GM23338 (cell line): ENCODE measurements around the gene PAMR1. TPM values are rescaled to one million over a fixed set of nuclear protein-coding genes. Genes with fewer than 3 reads are reported as not detected.

Experiments
- ATAC-seq: fragments of 200-7000 bp; cut with Tn5 transposase; 3 replicates; pipeline ENCODE4 v1.9.1; 2020
- DNase-seq: peaks from one replicate; pipeline ENCODE4 v3.0.0-alpha.2; 2015; ENCODE audit warnings: low spot score
- H2AFZ ChIP-seq: fragments of 200-600 bp; sonication (generic); 2 replicates; pipeline ENCODE4 v1.8.0; 2016; ENCODE audit warnings: antibody characterized with exemption, mild to moderate bottlenecking, moderate library complexity
- H3F3A ChIP-seq: fragments of 200-600 bp; sonication (generic); replicated peaks from 2 replicates; pipeline ENCODE4 v1.8.0; 2017; ENCODE audit warnings: antibody characterized with exemption, mixed run types, low read depth
- H3K27ac ChIP-seq: fragments of 200-600 bp; sonication (generic); 2 replicates; pipeline ENCODE4 v1.6.1; 2016; ENCODE audit warnings: low read depth
- H3K27me3 ChIP-seq: fragments of 200-600 bp; sonication (generic); 2 replicates; pipeline ENCODE4 v1.8.0; 2016; ENCODE audit warnings: mild to moderate bottlenecking, mixed run types, moderate library complexity; ENCODE audit not compliant: insufficient read depth
- H3K36me3 ChIP-seq: fragments of 200-600 bp; sonication (generic); 2 replicates; pipeline ENCODE4 v1.8.0; 2016; ENCODE audit warnings: mild to moderate bottlenecking; ENCODE audit not compliant: insufficient read depth
- H3K4me1 ChIP-seq: fragments of 200-600 bp; sonication (generic); 2 replicates; pipeline ENCODE4 v1.8.0; 2016; ENCODE audit warnings: mild to moderate bottlenecking, moderate library complexity; ENCODE audit not compliant: insufficient read depth
- H3K4me2 ChIP-seq: fragments of 200-600 bp; sonication (generic); 2 replicates; pipeline ENCODE4 v1.7.1; 2017; ENCODE audit warnings: mixed run types
- H3K4me3 ChIP-seq: fragments of 200-600 bp; sonication (generic); 2 replicates; pipeline ENCODE4 v1.6.1; 2016; ENCODE audit warnings: mixed run types
- H3K79me2 ChIP-seq: fragments of 200-600 bp; sonication (generic); replicated peaks from 2 replicates; pipeline ENCODE4 v1.8.0; 2017; ENCODE audit warnings: mild to moderate bottlenecking; ENCODE audit not compliant: insufficient read depth
- H3K9me2 ChIP-seq: fragments of 200-600 bp; sonication (generic); 2 replicates; pipeline ENCODE4 v1.8.0; 2017; ENCODE audit not compliant: insufficient read depth
- H4K20me1 ChIP-seq: fragments of 200-600 bp; sonication (generic); replicated peaks from 2 replicates; pipeline ENCODE4 v1.8.0; 2017; ENCODE audit warnings: mild to moderate bottlenecking; ENCODE audit not compliant: insufficient read depth
- H3K27ac Mint-ChIP-seq: 2 replicates; pipeline ENCODE4 v1.8.0; 2020; ENCODE audit warnings: inconsistent platforms, mild to moderate bottlenecking, moderate library complexity, mixed read lengths
- H3K27me3 Mint-ChIP-seq: 3 replicates; pipeline ENCODE4 v1.8.0; 2022; ENCODE audit warnings: low read depth, mild to moderate bottlenecking, moderate library complexity, mixed read lengths, inconsistent platforms; ENCODE audit not compliant: insufficient read depth, poor library complexity
- H3K36me3 Mint-ChIP-seq: 3 replicates; pipeline ENCODE4 v1.8.0; 2021; ENCODE audit warnings: low read depth, mild to moderate bottlenecking, inconsistent platforms, moderate library complexity, mixed read lengths
- H3K4me1 Mint-ChIP-seq: 3 replicates; pipeline ENCODE4 v1.8.0; 2020; ENCODE audit warnings: mild to moderate bottlenecking, inconsistent platforms, mixed read lengths
- H3K4me3 Mint-ChIP-seq: 3 replicates; pipeline ENCODE4 v1.8.0; 2021; ENCODE audit warnings: moderate library complexity, mild to moderate bottlenecking, inconsistent platforms, mixed read lengths
- H3K9me3 Mint-ChIP-seq: 3 replicates; pipeline ENCODE4 v1.8.0; 2020; ENCODE audit warnings: moderate library complexity, mild to moderate bottlenecking, inconsistent platforms, mixed read lengths
- CREB1 ChIP-seq: fragments of 250-450 bp; sonication (Bioruptor Pico); IDR thresholded peaks from 2 replicates; pipeline ENCODE4 v1.5.0; 2020; ENCODE audit warnings: low read depth, mild to moderate bottlenecking, moderate library complexity
- CTCF ChIP-seq, 2 experiments: fragments of 200-600 bp in 1 of 2; sonication (generic) in 1 of 2; conservative IDR thresholded peaks; 2 replicates each; pipeline versions ENCODE4 v1.5.1 to v1.6.1; 2016 to 2017; ENCODE audit warnings: antibody characterized with exemption in 2 of 2, low read depth in 2 of 2, mild to moderate bottlenecking in 2 of 2, moderate library complexity in 1 of 2
- ETS1 ChIP-seq: IDR thresholded peaks from 2 replicates; pipeline ENCODE4 v1.6.1; 2016; ENCODE audit warnings: antibody characterized with exemption
- EZH2 ChIP-seq: fragments of 200-600 bp; sonication (generic); IDR thresholded peaks from one replicate; pipeline ENCODE4 v1.8.0; 2017; ENCODE audit warnings: antibody characterized with exemption, mild to moderate bottlenecking, low read depth; ENCODE audit not compliant: unreplicated experiment
- EZH2phosphoT487 ChIP-seq: fragments of 200-600 bp; sonication (generic); IDR thresholded peaks from one replicate; pipeline ENCODE4 v1.8.1; 2018; ENCODE audit warnings: antibody characterized with exemption; ENCODE audit not compliant: unreplicated experiment
- JUNB ChIP-seq: IDR thresholded peaks from one replicate; pipeline ENCODE4 v1.6.1; 2016; ENCODE audit warnings: antibody characterized with exemption; ENCODE audit not compliant: unreplicated experiment
- NANOG ChIP-seq: IDR thresholded peaks from 2 replicates; pipeline ENCODE4 v1.6.1; 2016; ENCODE audit warnings: antibody characterized with exemption, borderline replicate concordance
- POLR2AphosphoS5 ChIP-seq: IDR thresholded peaks from 2 replicates; pipeline ENCODE4 v1.6.1; 2016; ENCODE audit warnings: antibody characterized with exemption, low read depth
- REST ChIP-seq: IDR thresholded peaks from one replicate; pipeline ENCODE4 v1.6.1; 2018; ENCODE audit warnings: antibody characterized with exemption; ENCODE audit not compliant: unreplicated experiment
- STAT1 ChIP-seq: IDR thresholded peaks from one replicate; pipeline ENCODE4 v1.6.1; 2016; ENCODE audit warnings: antibody characterized with exemption; ENCODE audit not compliant: unreplicated experiment
- ZNF114 ChIP-seq: fragments of 250-450 bp; sonication (Bioruptor Pico); IDR thresholded peaks from 2 replicates; pipeline ENCODE4 v1.5.0; 2020; ENCODE audit warnings: mild to moderate bottlenecking, moderate library complexity
- ZNF331 ChIP-seq: fragments of 250-450 bp; sonication (Bioruptor Pico); IDR thresholded peaks from 2 replicates; pipeline ENCODE4 v1.5.0; 2020; ENCODE audit warnings: low read depth, mild to moderate bottlenecking, moderate library complexity
- ZNF462 ChIP-seq: fragments of 250-450 bp; sonication (Bioruptor Pico); IDR thresholded peaks from 2 replicates; pipeline ENCODE4 v1.5.0; 2020; ENCODE audit warnings: mild to moderate bottlenecking, moderate library complexity
- polyA plus RNA-seq: library from polyadenylated mRNA; unstranded; fragments of >200 nt; fragmentation: Nextera tagmentation; extraction: Ambion mirVana; gene quantifications from 2 replicates; pipeline ENCODE4 v1.2.1, GENCODE V29; 2016
- total RNA-seq: library from RNA; depleted of rRNA; stranded (reverse); fragments of >200 nt; shearing (Covaris generic); gene quantifications from 2 replicates; pipeline ENCODE4 v1.2.3, GENCODE V29; 2014

Gene PAMR1
- total and polyA plus RNA-seq, 2 experiments from 2014 or later: 1.6 to 3.1 TPM

- no peak overlapping the region for H3K27ac ChIP-seq
- H3K9me2 ChIP-seq: no peaks in the 10 kb centered on the region
- Mint-ChIP-seq H3K27me3 (peaks cover 7% of the 10 kb centered on the region), H3K4me3 (no peak overlapping the region), H3K4me1 (peaks cover 15% of the 10 kb centered on the region), H3K27ac (no peak overlapping the region), H3K36me3 (no peaks in the 10 kb centered on the region), H3K9me3 (no peaks in the 10 kb centered on the region)
- no peaks in the 10 kb centered on the region for H3K79me2 ChIP-seq
- no peak overlapping the region for H3K4me2 ChIP-seq
- H4K20me1 ChIP-seq: no peaks in the 10 kb centered on the region
- ATAC-seq (no peak), DNase-seq (no peak)
- TF ChIP-seq JUNB: no peak
- no peak for TF ChIP-seq ZNF462
- no peak for TF ChIP-seq EZH2
- no peak for TF ChIP-seq ZNF114 (CRISPR knock-in tag)
- no peak for TF ChIP-seq STAT1
- TF ChIP-seq CREB1: no peak
- no peak for TF ChIP-seq EZH2phosphoT487
- TF ChIP-seq CTCF (conservative IDR thresholded peaks at IDR 0.05; ENCODE audit: low read depth in 2 of 2): no peak
- no peak for TF ChIP-seq NANOG
- no peak for TF ChIP-seq ZNF331 (CRISPR knock-in tag)
- TF ChIP-seq REST: no peak
- no peak for TF ChIP-seq POLR2AphosphoS5
- no peak for TF ChIP-seq ETS1
- H3F3A ChIP-seq: no peaks in the 10 kb centered on the region
- no peaks in the 10 kb centered on the region for H3K36me3 ChIP-seq
- no peak overlapping the region for H2AFZ ChIP-seq
- peaks cover 14% of the 10 kb centered on the region; the same call in 1 of the 2 replicates for H3K4me1 ChIP-seq
- H3K4me3 ChIP-seq: no peak overlapping the region
- no peaks in the 10 kb centered on the region for H3K27me3 ChIP-seq
These were observed 51.5 kb downstream of the PAMR1 start for GRCh38 chr11:35473795-35474374.
